ENCODE measurements around the gene PRAC1.

DNA sequence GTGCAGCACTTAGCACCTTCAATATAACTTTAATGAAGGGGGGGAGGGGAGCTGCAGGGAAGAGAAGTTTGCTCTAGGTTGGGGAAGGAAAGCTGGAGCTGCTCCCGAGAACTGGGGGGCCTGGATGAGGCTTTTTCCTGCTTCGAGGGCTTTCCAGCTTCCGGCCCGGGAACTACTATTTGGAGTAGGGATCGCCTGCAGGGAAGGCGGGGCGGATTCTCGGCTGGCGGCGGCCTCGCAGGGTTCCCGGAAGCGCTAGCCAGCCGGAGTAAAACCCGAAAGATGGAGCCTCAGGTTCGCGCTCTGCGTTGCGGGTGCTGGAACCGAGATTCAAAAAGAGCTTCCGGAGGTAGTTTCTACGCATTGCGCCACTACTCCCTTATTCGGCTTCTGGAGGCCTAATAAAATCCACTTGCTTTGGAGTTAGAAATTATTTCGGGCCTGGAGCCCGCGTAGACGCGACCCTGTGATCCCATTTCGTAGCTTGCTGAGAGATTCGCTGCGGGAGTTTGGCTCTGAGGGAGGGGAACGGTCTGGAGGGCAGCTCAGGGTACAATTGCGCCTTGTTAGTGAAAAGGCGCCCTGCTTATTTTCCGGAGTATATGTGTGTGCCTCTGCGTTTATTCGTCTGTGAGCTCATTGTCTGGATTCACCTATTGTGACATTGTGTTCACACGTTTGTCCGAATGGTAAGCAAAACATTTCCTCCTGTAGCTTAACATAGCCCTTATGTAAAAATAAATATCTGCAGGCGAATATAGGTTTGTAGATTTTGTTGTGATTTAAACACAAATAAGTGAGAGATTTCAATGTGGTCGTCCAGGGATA, 1.3 kb upstream of the PRAC1 start:
- TF ChIP-seq, protein P1, sequence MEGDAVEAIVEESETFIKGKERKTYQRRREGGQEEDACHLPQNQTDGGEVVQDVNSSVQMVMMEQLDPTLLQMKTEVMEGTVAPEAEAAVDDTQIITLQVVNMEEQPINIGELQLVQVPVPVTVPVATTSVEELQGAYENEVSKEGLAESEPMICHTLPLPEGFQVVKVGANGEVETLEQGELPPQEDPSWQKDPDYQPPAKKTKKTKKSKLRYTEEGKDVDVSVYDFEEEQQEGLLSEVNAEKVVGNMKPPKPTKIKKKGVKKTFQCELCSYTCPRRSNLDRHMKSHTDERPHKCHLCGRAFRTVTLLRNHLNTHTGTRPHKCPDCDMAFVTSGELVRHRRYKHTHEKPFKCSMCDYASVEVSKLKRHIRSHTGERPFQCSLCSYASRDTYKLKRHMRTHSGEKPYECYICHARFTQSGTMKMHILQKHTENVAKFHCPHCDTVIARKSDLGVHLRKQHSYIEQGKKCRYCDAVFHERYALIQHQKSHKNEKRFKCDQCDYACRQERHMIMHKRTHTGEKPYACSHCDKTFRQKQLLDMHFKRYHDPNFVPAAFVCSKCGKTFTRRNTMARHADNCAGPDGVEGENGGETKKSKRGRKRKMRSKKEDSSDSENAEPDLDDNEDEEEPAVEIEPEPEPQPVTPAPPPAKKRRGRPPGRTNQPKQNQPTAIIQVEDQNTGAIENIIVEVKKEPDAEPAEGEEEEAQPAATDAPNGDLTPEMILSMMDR (IDR thresholded peaks at IDR 0.05): no peak
- TF ChIP-seq POLR2A (IDR thresholded peaks at IDR 0.05): no peak
